NCI-H1417 (cell line): ENCODE measurements around the gene ITGB8.
"Not testable (repeated sequence)": the region's sequence is repeated elsewhere in the genome, so short reads cannot be mapped to it uniquely, and the experiment has no call there.

Experiments
- DNase-seq, 3 experiments: peaks; one replicate each; lab custom pipeline; 2025; lab: John Stamatoyannopoulos, UW

Gene ITGB8

DNA sequence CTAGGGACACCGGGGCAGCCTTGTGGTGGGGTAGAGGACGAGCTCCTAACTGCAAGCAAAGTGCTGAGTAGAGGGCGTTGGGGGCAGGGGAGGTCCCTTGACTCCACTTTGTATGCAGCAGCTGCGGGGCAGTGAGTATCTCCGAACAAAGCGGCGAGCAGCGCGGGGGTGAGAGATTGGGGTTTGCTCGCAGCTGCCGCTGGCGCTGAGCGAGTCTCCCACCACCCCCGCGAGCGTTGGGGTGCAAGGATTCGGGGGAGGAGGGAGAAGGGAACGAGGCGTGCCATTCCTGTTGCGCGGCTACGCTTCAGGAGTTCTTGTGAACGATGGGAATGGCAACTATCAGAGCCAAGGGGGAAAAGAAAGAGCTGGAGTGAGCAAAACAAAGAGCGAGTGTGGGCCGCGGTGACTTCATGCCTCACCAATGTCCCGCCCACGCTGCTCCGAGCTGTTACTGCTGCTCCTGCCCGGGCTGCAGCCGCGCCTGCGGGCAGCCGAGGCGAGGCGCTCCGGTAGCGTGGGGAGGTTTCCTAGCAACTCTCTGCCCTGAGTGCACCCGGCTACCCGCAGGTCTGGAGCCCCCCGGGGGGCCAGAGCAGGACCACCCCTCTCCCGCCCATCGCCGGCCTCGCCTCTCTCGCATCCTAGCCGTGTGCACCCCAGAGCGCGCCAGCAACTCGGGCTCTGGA, at the start of gene ITGB8:
ITGB8 (plus strand) TSS at position 662 of the 689 bp plus-strand sequence. CDS start 907 bp downstream, outside the sequence.
- DNase-seq = peak; percentile 62 to 95 (median 91)

DNA sequence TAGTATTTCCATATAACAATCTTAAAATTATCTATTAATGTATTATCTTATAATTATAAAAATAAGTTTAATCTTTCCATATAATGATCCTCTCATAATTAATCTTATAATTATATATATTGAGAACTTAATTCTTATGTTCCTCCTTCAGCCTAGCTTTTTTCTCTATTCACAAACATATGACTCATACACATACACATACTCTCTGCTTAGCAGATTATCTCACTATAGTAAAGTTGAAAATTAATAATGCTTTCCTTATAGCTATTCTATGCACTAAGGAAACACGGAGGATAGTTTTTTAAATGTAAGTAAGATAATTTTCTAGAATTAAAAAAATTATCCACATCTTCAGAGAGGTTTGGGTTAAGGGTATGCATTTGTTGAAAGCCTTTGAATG, 47.7 kb upstream of the ITGB8 start:
- no peak for DNase-seq

- no peak for DNase-seq
Measured at GRCh38 chr7:20283385-20283784, 47.3 kb upstream of the ITGB8 start.

GRCh38 chr7:20284003-20284770, 46.5 kb upstream of the ITGB8 start:
- DNase-seq = no peak

DNA sequence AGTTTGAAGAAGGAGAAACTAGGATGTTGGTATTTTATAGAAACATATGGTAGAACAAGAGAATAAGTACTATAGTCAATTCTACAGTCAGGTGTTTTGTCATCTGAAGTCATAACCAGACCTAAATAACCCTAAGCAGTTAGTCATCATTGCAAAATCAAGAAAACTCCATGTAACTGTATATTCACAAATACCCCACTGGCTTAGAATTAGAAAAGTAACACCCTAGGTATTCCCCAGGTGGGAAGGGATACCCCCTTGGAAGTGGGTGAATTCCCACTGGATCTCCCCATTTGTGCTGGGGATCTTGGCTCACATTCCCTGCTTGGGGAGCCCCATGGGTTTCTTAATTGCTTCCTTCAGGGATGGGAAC, 45.9 kb upstream of the ITGB8 start:
- no peak for DNase-seq

DNA sequence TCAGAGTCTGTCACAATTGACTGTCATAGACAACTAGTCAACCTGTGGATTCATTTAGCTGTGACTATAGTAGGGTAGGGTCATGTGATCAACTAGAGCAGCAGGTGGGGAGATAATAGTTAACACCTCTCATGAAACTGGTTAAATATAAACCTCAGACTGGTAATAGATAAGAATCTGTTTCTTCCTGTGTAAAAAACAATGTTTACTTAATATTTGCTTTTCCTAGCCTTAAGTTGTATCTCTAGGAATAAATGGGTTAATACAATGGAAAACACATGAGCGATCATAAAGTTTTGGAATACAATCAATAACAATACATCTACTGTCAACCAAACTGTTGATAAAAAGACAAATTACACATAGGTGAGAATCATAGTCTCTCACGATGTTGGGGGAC, 43.4 kb upstream of the ITGB8 start:
- DNase-seq = no peak

- no peak for DNase-seq
Measured at GRCh38 chr7:20288036-20288435, 42.7 kb upstream of the ITGB8 start.

GRCh38 chr7:20290505-20291111, 40.1 kb upstream of the ITGB8 start:
- DNase-seq = no peak

DNA sequence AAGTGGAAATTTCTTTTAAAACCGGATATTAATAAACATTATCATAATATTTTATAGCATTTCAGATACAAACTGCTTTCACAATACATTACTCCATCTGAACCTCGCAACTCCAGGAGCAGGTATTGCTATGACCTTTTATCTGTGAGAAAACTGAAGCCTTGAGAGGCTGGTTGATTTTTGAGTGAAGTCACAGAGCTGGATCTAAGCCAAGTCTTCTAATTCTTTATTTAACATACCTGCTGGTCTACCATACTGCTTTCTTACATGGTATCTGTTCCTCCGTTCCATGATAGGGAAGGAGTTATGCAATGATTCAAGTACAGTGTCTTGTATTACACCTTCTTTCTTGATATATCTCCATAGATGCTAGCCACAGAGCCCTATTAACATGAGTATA, 37.4 kb upstream of the ITGB8 start:
- no peak for DNase-seq

- no peak for DNase-seq
Measured at GRCh38 chr7:20296444-20296843, 34.3 kb upstream of the ITGB8 start.

DNA sequence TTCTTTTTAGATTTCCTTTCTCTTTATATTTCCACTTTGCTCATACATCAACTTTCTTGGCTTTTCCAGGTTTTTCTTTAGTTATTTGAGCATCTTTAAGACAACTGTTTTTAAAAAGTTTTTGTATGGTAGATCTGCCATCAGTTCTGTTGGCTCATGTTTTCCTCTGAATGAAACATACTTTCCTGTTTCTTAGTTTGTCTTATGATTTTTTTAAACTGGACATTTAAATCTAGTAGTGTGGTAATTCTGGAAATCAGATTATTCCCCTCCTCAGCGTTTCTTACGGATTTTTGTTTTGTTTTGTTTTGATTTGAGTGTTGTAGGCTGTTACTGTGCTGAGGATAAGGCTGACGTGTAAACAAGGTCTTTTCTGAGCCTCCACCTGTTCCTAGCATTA, 33.8 kb upstream of the ITGB8 start:
- no peak for DNase-seq

DNA sequence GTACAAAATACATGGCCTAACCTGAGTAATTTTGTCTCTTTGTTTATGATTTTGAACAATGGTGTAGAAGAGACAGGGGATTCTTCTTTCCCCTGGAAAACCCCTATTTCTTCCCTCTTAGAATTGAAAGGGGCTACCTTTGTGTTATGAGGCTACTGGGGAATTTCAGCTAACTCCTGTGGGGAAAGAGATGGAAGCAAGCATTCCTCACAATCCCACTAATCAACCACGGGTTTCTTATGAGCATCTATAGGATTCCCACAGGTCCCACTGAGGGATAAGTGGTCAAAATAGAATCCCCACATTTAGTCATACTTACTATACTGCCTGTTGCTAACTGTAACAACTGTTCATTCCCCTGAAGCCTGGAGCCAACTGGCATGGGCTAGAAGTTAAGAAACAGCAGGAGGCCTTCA, 32.2 kb upstream of the ITGB8 start:
- DNase-seq = no peak

- no peak for DNase-seq
Measured at GRCh38 chr7:20299145-20299544, 31.6 kb upstream of the ITGB8 start.

GRCh38 chr7:20299647-20300312, 30.9 kb upstream of the ITGB8 start:
- DNase-seq = no peak

DNA sequence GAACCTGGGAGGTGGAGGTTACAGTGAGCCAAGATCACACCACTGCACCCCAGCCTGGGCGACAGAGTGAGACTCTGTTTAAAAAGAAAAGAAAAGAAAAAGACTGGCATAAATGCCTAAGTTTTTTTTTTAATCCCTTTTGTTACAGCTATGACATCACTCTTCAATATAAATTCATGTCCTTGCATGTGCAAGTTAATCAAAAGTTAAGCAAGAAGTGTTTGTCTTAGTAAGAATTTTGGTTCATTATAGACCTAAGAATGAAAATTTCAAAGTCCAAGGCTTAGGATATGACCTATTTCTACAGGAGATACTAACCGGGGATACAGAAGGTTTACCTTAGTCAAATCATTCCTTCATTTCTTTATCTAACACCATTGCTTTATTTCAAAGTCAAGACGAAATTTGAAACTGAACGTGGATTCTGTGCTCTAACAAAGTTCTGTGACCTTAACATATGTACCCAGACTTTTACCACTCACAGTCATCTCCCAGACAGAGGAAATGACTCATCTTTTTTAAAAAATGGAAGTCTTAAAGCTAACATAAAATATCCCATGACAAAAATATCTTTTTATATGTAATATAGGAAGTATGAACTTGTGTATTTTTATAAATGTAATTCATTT, 29.3 kb upstream of the ITGB8 start:
- no peak for DNase-seq

- not testable (repeated sequence) for DNase-seq
Measured at GRCh38 chr7:20302300-20302699, 28.4 kb upstream of the ITGB8 start.

GRCh38 chr7:20302891-20303290, 27.8 kb upstream of the ITGB8 start:
- DNase-seq = no peak

DNA sequence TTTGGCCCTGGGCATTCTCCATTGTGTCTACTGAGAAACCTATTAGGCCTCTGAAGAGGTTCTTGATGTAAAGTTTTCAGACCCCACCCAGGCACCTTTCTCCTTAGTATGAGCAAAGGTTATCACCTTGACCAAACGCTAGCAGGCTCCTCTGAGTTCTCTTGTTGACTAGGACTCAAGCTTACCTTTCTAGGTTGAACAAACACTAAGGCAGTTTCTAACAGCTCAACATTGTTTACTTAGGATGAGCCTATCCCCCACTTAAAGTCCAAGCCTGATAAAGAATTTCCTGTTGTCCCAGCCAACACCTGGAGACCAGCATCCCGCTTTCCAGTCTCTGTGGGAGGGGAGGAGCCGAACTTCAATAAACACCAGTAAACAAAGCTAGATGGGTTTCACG, 26.3 kb upstream of the ITGB8 start:
- DNase-seq = peak in 2 of 3 experiments; percentile 30 to 70

GRCh38 chr7:20305726-20306125, 25.0 kb upstream of the ITGB8 start:
- DNase-seq = no peak

- DNase-seq = no peak
Measured at GRCh38 chr7:20306180-20306946, 24.3 kb upstream of the ITGB8 start.

DNA sequence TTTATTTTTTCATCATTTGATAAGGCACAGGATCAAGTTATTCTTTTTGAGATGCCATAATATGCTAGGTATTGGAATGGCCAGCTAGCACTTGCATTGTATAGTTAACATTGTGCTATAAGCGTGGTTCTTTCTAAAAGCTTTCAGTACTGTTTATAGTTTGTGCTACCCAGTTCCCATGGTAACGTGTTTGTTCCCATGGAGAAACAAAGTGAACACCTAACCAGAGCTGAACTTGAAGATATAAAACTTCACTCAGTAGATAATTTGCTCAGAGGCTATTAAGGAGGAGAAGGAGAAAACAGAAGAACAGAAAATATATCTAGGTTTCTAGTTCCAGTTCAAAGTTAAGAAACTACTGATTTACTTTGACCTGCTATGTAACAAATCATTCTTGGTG, 23.6 kb upstream of the ITGB8 start:
- DNase-seq = peak in 1 of 3 experiments; percentile 34
